Measurements from ENCODE around the gene TRRAP.

Gene TRRAP

DNA sequence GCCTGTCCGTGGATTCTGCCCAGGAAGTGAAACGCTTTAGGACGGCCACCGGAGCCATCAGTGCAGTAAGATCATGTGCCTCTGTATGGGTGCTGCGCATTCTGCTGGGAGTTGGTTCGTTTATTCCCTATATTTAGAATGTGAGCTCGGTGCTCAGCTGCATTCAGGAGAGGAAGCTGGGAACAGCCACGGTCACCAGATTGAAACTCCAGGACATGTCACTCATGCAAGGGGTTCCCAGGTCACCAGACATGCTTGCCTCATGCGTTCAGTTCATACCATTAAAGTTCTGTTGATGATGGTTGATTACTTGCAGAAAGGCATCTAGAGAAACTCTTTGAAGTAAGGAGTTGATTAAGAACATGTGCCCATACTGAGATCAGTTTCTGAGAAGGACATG is 78.1 kb downstream of the TRRAP start:
- no peak for DNase-seq

DNA sequence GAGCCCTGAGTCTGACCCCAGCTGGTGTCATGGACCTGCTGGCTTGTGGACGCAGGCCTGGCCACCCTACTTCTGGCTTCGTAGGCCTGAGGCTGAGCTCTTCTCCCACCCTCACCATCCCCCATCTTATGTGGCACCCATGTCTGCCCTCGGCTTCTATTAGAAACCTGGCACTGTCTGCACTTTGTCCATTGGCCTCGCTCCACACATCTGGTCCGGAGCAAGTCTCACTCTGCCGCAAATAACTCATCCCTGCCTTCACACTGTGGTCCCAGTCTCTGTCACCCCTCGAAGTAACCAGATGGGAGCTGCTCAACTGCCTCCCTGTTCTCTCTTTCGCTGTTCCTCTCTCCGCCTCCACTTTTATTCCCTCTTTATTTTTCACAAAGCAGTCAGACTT is 78.6 kb downstream of the TRRAP start:
- no peak for DNase-seq

DNA sequence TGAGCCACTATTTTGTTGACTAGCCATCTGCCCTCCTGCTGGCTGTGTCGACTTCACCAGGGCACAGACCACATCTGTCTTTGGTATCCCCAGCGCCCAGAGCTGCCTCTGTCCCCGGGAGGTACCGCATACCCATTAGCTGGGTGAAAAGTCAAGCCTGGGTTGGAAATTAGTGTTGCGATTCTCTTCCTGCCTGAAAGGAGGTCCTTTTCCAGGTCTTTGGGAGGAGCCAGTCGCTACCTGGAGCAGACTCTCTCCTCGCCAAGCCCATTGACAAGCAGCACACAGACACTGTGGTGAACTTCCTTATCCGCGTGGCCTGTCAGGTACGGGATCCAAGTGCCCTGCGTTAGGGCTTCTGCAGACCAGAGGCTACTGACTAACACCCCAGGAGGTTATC is 79.4 kb downstream of the TRRAP start:
- no peak for DNase-seq

- no peak for DNase-seq
Observed at GRCh38 chr7:98958968-98959367, 80.6 kb downstream of the TRRAP start.

- DNase-seq: no peak
Observed at GRCh38 chr7:98963305-98963704, 85.0 kb downstream of the TRRAP start.

- no peak for DNase-seq
Observed at GRCh38 chr7:98964596-98964995, 86.3 kb downstream of the TRRAP start.

DNA sequence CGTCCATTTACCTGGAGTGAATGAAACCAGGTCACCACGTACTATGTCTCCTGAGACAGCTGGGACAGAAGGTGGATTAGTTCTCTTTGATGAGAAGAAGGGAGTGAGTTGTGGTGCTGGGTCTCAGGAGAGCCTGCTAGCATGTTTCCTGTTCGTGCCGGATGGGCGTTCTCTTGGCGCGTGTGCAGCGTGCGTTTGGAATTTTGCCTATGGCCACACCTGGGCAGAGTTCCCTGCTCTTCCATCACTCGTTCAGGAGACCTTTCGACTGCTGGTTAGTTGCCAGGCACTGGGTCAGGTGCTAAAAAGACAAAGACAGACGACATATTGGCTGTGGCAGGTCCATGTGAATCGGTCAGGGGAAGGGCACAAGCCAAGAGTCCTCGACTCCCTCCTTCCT is 90.3 kb downstream of the TRRAP start:
- DNase-seq: no peak

- DNase-seq: no peak
Observed at GRCh38 chr7:98969386-98969785, 91.1 kb downstream of the TRRAP start.

GRCh38 chr7:98970016-98970615 is 91.8 kb downstream of the TRRAP start:
- DNase-seq: no peak

DNA sequence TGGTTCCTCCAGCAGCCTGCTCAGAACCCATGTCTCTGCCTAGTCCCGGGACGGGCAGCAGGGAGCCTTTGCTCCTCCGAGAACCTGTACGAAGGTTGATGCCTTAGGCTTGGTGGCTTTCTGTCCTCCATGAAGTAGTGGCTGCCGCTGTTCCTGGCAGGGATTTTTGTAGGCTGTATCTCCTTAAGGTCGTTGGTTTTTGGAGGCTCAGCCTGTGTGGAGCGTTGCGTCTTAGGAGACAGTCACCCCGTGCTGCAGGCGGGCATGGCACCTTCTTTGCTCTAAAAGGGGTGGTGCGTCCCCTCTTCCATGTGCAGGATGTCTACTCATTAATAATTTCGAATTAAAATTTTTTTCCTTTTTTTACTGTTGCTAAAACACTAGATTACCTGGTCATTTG is 92.5 kb downstream of the TRRAP start:
- no peak for DNase-seq

DNA sequence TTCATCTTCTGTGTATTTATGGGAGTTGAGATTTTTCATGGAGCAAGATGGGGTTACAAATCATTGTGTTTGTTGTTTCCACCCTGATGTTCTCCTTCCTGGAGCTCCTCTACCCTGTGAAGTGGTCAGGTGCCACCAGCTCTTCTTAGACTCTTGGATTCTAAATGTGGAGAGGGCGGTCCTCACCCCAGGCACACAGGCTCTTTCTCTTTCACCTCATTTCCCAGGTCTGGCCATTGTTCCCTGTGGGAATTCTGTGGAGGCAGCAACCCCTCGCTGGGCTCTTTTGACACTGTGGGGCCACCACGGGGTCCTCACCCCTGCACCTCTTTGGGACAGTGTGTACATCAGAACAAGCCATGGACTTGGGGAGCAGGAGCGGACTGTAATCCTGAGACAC is 95.9 kb downstream of the TRRAP start:
- no peak for DNase-seq

DNA sequence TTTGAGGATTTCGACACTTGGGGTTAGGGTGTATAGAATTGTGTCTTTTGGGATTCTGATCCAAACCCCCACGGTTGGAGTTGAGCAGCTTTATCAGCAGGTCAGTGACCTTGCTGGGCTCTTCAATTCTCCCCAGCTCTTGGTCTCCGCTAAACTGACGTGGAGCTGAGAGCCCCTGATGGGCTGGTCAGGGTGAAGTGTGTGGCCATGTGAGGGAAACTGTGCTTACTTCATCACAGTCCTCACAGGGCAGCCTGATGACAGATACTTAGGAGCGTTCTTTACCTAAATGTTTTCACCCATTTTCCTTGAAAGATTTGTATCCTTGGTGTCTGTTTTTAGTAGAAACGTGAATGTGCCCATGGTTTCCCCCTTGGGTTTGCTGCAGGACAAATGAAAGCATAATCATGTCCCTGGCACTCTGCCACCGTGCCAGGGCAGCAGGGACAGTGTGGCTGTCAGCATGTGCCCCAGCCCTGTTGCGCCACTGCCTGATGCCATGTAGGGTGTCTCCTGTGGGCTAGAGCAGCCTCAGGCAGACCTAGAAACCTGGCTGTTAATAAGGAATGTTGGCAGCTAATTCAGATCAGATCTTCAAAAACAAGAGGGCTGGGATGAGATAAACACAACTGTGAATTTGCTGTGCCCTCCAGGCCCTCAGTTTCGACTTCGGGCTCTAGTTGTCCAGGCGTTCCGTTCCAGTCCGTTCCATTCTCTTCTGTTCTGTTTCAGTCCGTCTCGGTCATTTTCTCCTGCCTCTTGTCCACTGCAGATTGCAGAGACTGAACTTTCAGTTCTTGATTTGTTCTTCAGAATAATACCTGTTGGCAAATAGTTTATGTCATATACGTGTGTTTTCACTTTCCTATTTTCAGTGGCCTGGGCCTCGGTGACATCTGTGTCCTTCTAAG is 96.8 kb downstream of the TRRAP start:
- DNase-seq: no peak

- no peak for DNase-seq
Observed at GRCh38 chr7:98976396-98977185, 98.3 kb downstream of the TRRAP start.

- no peak for DNase-seq
Observed at GRCh38 chr7:98978672-98979071, 100.3 kb downstream of the TRRAP start.

DNA sequence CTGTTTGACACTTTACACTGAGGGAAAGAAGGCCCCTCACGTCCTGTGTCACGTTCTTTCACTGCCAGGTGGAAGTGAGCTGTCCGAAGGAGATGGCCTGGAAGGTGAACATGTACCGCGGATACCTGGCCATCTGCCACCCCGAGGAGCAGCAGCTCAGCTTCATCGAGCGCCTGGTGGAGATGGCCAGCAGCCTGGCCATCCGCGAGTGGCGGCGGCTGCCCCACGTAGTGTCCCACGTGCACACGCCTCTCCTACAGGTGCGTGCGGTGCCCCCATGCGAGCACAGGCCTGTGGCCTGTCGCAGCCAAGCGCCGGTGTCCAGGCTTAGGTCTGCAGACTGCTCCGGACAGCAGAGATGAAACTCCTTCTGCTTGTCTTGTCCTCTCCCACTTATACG is 103.4 kb downstream of the TRRAP start:
- no peak for DNase-seq

- no peak for DNase-seq
Observed at GRCh38 chr7:98982686-98983085, 104.4 kb downstream of the TRRAP start.

DNA sequence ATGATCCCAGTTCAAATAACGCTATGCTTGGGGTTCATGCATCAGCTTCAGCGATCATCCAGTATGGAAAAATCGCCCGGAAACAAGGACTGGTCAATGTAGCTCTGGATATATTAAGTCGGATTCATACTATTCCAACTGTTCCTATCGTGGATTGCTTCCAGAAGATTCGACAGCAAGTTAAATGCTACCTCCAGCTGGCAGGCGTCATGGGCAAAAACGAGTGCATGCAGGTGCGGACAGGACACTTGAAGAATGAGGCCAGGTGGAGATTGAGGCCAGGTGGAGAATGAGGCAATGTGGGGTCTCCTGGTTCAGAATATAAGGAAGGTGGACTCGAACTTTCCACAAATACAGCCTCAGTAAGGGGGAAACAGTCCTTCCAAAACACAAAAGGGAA is 105.8 kb downstream of the TRRAP start:
- no peak for DNase-seq

DNA sequence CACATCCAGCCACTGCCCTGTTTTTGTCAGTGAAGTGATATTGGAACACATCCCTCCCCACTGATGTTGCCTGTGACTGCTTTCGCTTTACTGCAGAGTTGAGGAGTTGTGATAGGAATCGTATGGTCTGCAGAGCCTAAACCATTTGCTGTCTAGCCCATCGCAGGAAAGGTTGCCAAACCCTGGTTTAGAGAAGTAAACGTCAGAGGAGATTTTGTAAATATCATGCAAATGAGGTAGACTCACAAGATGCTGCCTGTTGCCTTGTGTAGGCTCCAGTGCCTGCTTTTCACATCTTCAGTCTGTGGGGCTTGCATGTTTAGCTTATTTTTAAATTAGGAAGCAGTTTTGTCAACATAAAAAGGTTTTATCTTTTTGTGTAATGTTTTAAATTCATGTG is 107.1 kb downstream of the TRRAP start:
- DNase-seq: no peak

- DNase-seq: no peak
Observed at GRCh38 chr7:98985945-98986344, 107.6 kb downstream of the TRRAP start.

- DNase-seq: no peak
Observed at GRCh38 chr7:98988641-98989040, 110.3 kb downstream of the TRRAP start.

- DNase-seq: no peak
Observed at GRCh38 chr7:98990356-98990755, 112.0 kb downstream of the TRRAP start.

- no peak for DNase-seq
Observed at GRCh38 chr7:98991141-98991540, 112.8 kb downstream of the TRRAP start.

DNA sequence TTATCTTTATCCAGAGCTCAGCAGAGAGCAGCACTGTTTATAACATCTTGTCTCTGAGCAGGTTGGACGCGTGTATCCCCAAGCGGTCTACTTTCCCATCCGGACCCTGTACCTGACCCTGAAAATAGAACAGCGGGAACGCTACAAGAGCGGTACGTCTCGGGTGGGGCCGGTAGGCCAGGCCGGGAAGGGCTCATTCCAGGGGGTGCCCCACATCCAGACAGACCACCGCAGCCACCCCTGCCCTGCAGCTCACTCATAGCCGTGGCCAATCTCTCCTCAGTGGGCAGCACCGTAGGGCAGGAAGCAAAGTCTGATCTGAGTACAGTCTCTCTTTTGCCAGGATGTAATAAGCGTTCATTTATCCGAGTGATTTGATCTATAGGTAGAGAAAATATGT is 113.7 kb downstream of the TRRAP start:
- DNase-seq: no peak
